ENCODE measurements around the gene BICC1.

Gene BICC1

DNA sequence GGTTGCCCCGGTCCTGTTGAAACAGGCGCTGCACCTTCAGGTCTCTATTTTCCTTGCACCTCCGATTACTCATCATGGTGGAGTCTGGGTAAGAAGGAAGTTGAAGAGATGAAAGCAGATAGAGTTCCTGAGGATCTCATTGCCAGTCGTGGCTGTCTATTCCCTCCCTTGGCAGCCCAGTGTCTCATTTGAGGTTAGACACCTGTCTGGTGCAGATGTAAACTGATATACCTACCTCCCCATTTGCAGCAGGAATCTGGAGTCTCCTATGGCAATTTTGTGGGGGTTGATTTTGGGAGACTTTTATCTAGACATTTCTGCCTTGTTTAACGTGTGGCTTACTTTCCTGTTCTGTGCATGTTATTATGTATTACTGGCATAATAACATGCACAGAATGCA lies 212.1 kb downstream of the BICC1 start:
- Histone ChIP-seq H3K27me3 (ENCODE audit: control insufficient read depth, insufficient read depth, low read length) (no peaks in the 10 kb centered on the region), H3K9me3 (ENCODE audit: control insufficient read depth, insufficient read depth, low read length) (no peaks in the 10 kb centered on the region), H3K4me3 (ENCODE audit: low read length) (no peak overlapping the region), H3K36me3 (ENCODE audit: control insufficient read depth, insufficient read depth, low read length) (no peaks in the 10 kb centered on the region), H3K4me1 (ENCODE audit: control insufficient read depth, insufficient read depth, low read length) (no peaks in the 10 kb centered on the region; the same call in 1 of the 2 replicates), H3K27ac (ENCODE audit: low read length) (no peak overlapping the region)
- no peak for DNase-seq (ENCODE audit: low read depth, low spot score)
- no CpG with 5 or more reads among the region's 5 CpGs for WGBS (ENCODE audit: insufficient coverage, insufficient read length)

DNA sequence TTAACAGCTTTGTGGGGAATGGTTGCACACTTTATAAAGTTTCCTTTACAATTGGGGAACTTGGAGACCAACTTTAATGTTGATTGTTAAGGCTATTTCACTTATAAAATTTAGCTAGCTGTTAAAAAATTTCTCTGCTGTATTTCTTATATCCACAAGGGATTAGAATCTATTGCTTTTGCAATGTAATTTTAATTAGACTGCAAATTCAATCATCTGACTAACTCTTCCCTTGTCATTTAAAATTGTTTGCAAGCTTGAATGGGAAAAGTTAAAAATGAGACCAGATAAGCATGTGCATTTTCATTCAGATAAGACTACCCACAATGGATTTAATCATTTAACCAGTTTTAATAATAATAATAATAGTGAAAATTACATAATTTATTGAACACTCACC lies 213.2 kb downstream of the BICC1 start:
- Histone ChIP-seq H3K36me3 (ENCODE audit: control insufficient read depth, insufficient read depth, low read length) (no peaks in the 10 kb centered on the region), H3K27ac (ENCODE audit: low read length) (no peak overlapping the region), H3K9me3 (ENCODE audit: control insufficient read depth, insufficient read depth, low read length) (no peaks in the 10 kb centered on the region; the same call in 1 of the 2 replicates), H3K27me3 (ENCODE audit: control insufficient read depth, insufficient read depth, low read length) (no peaks in the 10 kb centered on the region), H3K4me3 (ENCODE audit: low read length) (no peak overlapping the region), H3K4me1 (ENCODE audit: control insufficient read depth, insufficient read depth, low read length) (no peaks in the 10 kb centered on the region; the same call in 1 of the 2 replicates)
- DNase-seq (ENCODE audit: low read depth, low spot score): no peak

DNA sequence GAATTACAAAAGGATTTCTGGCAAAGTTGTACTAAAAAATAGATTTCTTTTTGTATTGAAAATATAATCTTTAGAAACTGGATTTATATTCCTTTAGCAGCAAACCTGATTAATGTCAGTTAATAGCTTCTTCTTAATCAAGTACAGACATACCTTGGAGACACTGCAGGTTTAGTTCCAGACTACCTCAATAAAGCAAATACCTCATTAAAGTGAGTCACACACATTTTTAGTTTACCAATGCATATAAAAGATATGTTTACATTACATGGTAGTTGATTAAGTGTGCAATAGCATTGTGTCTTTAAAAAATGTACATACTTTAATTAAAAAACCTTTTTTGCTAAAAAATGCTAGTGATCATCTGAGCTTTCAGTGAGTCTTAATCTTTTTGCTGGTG lies 215.0 kb downstream of the BICC1 start:
- no peaks in the 10 kb centered on the region for H3K27me3 ChIP-seq (ENCODE audit: control insufficient read depth, insufficient read depth, low read length)
- H3K4me1 ChIP-seq (ENCODE audit: control insufficient read depth, insufficient read depth, low read length): no peaks in the 10 kb centered on the region; the same call in 1 of the 2 replicates
- H3K27ac ChIP-seq (ENCODE audit: low read length): no peak overlapping the region
- no peak for DNase-seq (ENCODE audit: low read depth, low spot score)
- peaks cover 2% of the 10 kb centered on the region; the same call in 1 of the 2 replicates for H3K9me3 ChIP-seq (ENCODE audit: control insufficient read depth, insufficient read depth, low read length)
- no peaks in the 10 kb centered on the region for H3K36me3 ChIP-seq (ENCODE audit: control insufficient read depth, insufficient read depth, low read length)
- H3K4me3 ChIP-seq (ENCODE audit: low read length): no peak overlapping the region

DNA sequence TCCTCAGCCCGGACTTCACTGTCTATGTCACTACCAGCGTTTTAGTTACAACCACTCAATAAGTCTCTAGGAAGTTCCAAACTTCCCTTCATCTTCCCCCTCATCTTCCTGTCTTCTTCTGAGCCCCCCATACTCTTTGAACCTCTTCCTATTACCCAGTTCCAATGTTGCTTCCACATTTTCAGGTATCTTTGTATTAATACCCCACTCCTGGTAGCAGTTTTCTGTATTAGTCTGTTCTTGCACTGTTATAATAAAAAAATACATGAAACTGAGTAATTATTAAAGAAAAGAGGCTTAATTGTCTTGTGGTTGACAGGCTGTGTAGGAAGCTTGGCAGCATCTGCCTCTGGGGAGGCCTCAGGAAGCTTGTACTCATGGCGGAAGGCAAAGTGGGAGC lies 218.6 kb downstream of the BICC1 start:
- WGBS (ENCODE audit: insufficient coverage, insufficient read length): no CpG with 5 or more reads among the region's 3 CpGs
- Histone ChIP-seq H3K4me1 (ENCODE audit: control insufficient read depth, insufficient read depth, low read length) (no peaks in the 10 kb centered on the region), H3K27ac (ENCODE audit: low read length) (no peak overlapping the region), H3K27me3 (ENCODE audit: control insufficient read depth, insufficient read depth, low read length) (no peaks in the 10 kb centered on the region), H3K9me3 (ENCODE audit: control insufficient read depth, insufficient read depth, low read length) (peaks cover 2% of the 10 kb centered on the region; the same call in 1 of the 2 replicates), H3K36me3 (ENCODE audit: control insufficient read depth, insufficient read depth, low read length) (no peaks in the 10 kb centered on the region), H3K4me3 (ENCODE audit: low read length) (no peak overlapping the region)
- no peak for DNase-seq (ENCODE audit: low read depth, low spot score)

DNA sequence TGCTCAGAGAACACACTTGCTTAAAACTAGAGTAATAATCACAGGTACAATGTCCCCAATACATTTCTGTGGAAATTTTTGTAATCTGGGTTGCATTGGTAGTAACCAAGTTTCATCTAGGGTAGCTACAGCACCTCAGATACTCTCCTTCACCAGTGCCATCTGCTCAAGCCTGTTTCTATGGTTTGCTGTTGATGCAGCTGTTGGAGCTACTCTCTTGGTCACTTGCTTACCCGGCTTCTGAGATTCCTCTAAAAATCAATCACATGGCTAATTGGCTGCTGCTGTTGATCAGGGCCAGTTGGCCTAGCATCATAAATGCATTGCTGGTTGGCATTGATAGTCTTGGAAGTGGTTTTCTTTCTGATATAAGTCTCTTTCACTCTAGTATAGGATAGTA lies 220.8 kb downstream of the BICC1 start:
- Histone ChIP-seq H3K27me3 (ENCODE audit: control insufficient read depth, insufficient read depth, low read length) (no peaks in the 10 kb centered on the region), H3K9me3 (ENCODE audit: control insufficient read depth, insufficient read depth, low read length) (peaks cover 2% of the 10 kb centered on the region; the same call in 1 of the 2 replicates), H3K4me3 (ENCODE audit: low read length) (no peak overlapping the region), H3K36me3 (ENCODE audit: control insufficient read depth, insufficient read depth, low read length) (no peaks in the 10 kb centered on the region), H3K4me1 (ENCODE audit: control insufficient read depth, insufficient read depth, low read length) (no peaks in the 10 kb centered on the region), H3K27ac (ENCODE audit: low read length) (no peak overlapping the region)
- DNase-seq (ENCODE audit: low read depth, low spot score): no peak
- WGBS (ENCODE audit: insufficient coverage, insufficient read length): no CpG with 5 or more reads among the region's 1 CpG

DNA sequence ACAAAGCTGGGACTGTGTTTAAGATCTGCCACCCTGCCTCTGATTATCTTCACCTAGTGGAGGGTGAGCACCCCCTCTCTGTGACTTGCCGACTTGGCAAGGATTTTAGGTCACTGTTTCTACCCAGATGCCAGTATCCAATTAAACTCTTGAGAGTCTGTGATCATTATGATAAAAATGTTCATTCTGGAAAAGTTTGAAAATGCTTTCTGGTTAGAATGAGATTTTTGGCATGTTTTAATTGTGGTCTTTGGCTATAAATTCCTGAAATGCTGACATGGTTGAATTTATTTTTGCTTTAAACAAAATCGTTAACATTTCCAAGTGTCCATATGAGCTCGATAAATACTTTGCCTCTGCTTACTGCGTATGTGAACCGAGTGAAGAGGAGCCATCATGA lies 221.4 kb downstream of the BICC1 start:
- Histone ChIP-seq H3K27me3 (ENCODE audit: control insufficient read depth, insufficient read depth, low read length) (no peaks in the 10 kb centered on the region), H3K27ac (ENCODE audit: low read length) (no peak overlapping the region), H3K4me3 (ENCODE audit: low read length) (no peak overlapping the region), H3K36me3 (ENCODE audit: control insufficient read depth, insufficient read depth, low read length) (no peaks in the 10 kb centered on the region), H3K9me3 (ENCODE audit: control insufficient read depth, insufficient read depth, low read length) (peaks cover 2% of the 10 kb centered on the region; the same call in 1 of the 2 replicates), H3K4me1 (ENCODE audit: control insufficient read depth, insufficient read depth, low read length) (no peaks in the 10 kb centered on the region)
- WGBS (ENCODE audit: insufficient coverage, insufficient read length): no CpG with 5 or more reads among the region's 5 CpGs
- no peak for DNase-seq (ENCODE audit: low read depth, low spot score)

DNA sequence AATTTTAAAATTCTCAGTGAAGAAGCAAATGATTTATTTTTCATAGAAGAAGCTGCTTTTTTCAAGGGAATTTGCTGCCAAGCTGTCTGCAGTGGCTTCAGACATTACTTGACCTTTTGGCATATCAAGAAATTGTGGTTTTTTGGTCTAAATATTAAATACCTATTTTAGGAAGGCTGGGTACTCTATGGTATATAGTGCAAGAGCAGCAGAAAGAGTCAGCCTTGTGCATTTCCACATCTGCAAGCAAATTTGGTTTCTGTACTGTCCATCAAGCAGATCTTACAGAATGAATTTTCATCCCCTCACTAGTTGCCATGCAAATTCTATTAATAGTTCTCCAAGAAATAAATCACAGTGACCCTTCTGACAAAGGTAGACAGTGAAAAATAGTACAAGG lies 222.0 kb downstream of the BICC1 start:
- Histone ChIP-seq H3K4me1 (ENCODE audit: control insufficient read depth, insufficient read depth, low read length) (no peaks in the 10 kb centered on the region), H3K9me3 (ENCODE audit: control insufficient read depth, insufficient read depth, low read length) (peaks cover 2% of the 10 kb centered on the region; the same call in 1 of the 2 replicates), H3K27me3 (ENCODE audit: control insufficient read depth, insufficient read depth, low read length) (no peaks in the 10 kb centered on the region), H3K27ac (ENCODE audit: low read length) (no peak overlapping the region), H3K36me3 (ENCODE audit: control insufficient read depth, insufficient read depth, low read length) (no peaks in the 10 kb centered on the region), H3K4me3 (ENCODE audit: low read length) (no peak overlapping the region)
- DNase-seq (ENCODE audit: low read depth, low spot score): no peak

DNA sequence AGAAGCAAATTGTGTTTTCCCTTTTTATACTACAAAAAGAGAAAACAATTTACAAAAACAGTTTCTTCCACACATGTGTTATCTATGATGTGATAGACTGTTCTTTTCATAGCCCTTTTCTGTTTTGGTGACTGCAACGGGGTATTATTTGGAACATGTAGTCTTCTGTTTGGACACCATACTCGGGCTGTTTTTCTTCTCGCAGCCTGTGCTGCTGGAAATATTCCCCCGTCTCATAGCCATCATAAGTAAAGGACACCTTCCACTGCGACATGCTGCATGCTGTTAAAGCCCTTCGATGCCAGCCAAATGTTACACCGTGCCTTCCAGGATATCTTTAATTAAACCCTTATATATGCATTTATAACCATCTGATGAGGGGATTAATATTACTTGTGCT lies 222.4 kb downstream of the BICC1 start:
- H3K4me3 ChIP-seq (ENCODE audit: low read length): no peak overlapping the region
- H3K27me3 ChIP-seq (ENCODE audit: control insufficient read depth, insufficient read depth, low read length): no peaks in the 10 kb centered on the region
- DNase-seq (ENCODE audit: low read depth, low spot score): no peak
- H3K4me1 ChIP-seq (ENCODE audit: control insufficient read depth, insufficient read depth, low read length): no peaks in the 10 kb centered on the region
- H3K9me3 ChIP-seq (ENCODE audit: control insufficient read depth, insufficient read depth, low read length): peaks cover 2% of the 10 kb centered on the region; the same call in 1 of the 2 replicates
- no CpG with 5 or more reads among the region's 7 CpGs for WGBS (ENCODE audit: insufficient coverage, insufficient read length)
- no peaks in the 10 kb centered on the region for H3K36me3 ChIP-seq (ENCODE audit: control insufficient read depth, insufficient read depth, low read length)
- H3K27ac ChIP-seq (ENCODE audit: low read length): no peak overlapping the region

DNA sequence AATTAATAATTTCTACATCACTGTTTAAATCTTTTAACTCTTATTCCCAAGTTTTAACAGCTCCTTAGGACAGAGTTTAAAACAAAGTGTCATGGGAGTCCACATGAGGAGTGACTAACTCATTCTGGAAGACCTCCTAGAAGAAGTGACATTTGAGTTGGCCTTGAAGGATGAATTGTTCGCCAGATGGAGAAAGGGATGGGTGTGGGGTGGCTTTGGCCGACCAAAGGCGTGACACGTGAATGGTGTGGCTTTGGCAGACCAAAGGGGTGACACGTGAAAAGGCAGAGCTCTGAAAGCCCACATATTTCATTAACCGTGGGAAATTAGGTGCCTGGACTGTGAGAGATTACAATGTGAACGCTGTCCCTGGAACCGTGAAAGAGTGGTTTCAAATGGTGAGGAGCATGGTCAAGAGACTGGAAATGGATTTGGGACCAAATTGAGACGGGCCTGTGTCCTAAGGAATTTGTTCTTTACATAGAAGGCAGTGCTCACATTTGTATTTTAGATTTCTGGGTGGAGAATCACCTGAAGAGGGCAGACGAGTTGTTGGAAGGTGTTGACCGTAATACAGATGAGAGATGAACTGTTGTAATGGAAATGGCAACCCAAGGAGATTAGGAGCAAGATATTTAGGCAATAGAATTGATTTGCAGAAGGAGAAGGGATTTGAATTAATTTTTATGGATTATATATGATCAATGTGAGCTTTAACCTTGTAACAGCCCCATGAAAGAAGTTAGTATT lies 228.1 kb downstream of the BICC1 start:
- no peak overlapping the region for H3K4me3 ChIP-seq (ENCODE audit: low read length)

DNA sequence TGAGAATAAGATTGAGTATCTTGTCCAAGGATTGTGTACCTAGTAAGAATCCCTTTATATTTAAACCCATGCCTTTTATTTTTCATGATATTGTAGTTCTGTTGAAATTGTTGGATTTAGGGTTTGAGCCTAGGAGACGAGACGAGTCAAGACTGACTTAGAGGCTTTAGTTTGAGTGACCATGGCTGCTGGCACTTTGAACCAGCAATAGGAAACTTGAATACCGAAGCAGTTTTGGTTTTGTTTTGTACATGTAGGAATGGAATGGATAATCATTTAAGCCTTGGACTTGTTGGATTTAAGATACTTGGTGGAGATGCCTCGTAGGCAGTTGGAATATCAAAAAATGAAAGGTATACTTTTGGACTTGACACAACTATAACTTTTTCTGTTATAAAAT lies 229.0 kb downstream of the BICC1 start:
- H3K9me3 ChIP-seq (ENCODE audit: control insufficient read depth, insufficient read depth, low read length): no peaks in the 10 kb centered on the region
- DNase-seq (ENCODE audit: low read depth, low spot score): no peak
- H3K36me3 ChIP-seq (ENCODE audit: control insufficient read depth, insufficient read depth, low read length): no peaks in the 10 kb centered on the region
- H3K27ac ChIP-seq (ENCODE audit: low read length): no peak overlapping the region
- no CpG with 5 or more reads among the region's 4 CpGs for WGBS (ENCODE audit: insufficient coverage, insufficient read length)
- no peak overlapping the region for H3K4me3 ChIP-seq (ENCODE audit: low read length)
- no peaks in the 10 kb centered on the region for H3K27me3 ChIP-seq (ENCODE audit: control insufficient read depth, insufficient read depth, low read length)
- H3K4me1 ChIP-seq (ENCODE audit: control insufficient read depth, insufficient read depth, low read length): no peaks in the 10 kb centered on the region

More for the DNA sequence above, 228.1 kb downstream of the BICC1 start:
- Histone ChIP-seq H3K36me3 (ENCODE audit: control insufficient read depth, insufficient read depth, low read length) (no peaks in the 10 kb centered on the region), H3K27ac (ENCODE audit: low read length) (no peak overlapping the region), H3K9me3 (ENCODE audit: control insufficient read depth, insufficient read depth, low read length) (no peaks in the 10 kb centered on the region), H3K4me1 (ENCODE audit: control insufficient read depth, insufficient read depth, low read length) (no peaks in the 10 kb centered on the region), H3K27me3 (ENCODE audit: control insufficient read depth, insufficient read depth, low read length) (no peaks in the 10 kb centered on the region)
- DNase-seq (ENCODE audit: low read depth, low spot score): no peak
- no CpG with 5 or more reads among the region's 11 CpGs for WGBS (ENCODE audit: insufficient coverage, insufficient read length)

DNA sequence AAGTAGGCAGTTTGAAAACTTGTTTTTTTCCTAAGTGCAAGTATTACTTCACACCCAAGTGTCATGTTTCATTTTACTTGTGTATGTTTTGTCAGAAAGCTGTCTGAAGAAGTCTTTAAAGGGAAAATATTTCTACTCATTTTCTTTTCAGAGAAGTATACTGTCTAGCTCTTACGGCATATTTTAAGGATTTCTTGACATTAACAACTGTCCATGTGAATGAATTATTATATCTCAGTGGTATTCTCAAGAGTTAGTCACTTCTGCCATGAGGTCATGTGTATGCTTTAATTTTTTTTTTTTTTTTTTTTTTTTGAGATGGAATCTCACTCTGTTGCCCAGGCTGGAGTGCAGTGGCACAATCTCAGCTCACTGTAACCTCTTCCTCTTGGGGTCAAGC lies 229.5 kb downstream of the BICC1 start:
- no peak for DNase-seq (ENCODE audit: low read depth, low spot score)

More for the DNA sequence above, 229.5 kb downstream of the BICC1 start:
- no peak overlapping the region for H3K4me3 ChIP-seq (ENCODE audit: low read length)
- H3K4me1 ChIP-seq (ENCODE audit: control insufficient read depth, insufficient read depth, low read length): no peaks in the 10 kb centered on the region
- no peak overlapping the region for H3K27ac ChIP-seq (ENCODE audit: low read length)
- no peaks in the 10 kb centered on the region for H3K27me3 ChIP-seq (ENCODE audit: control insufficient read depth, insufficient read depth, low read length)
- H3K9me3 ChIP-seq (ENCODE audit: control insufficient read depth, insufficient read depth, low read length): no peaks in the 10 kb centered on the region
- H3K36me3 ChIP-seq (ENCODE audit: control insufficient read depth, insufficient read depth, low read length): no peaks in the 10 kb centered on the region
- WGBS (ENCODE audit: insufficient coverage, insufficient read length): no CpG with 5 or more reads among the region's 1 CpG

All from iPS DF 6.9 (cell line).